ENCODE measurements around the gene DUOX1.
"Not testable (repeated sequence)": the region's sequence is repeated elsewhere in the genome, so short reads cannot be mapped to it uniquely, and the experiment has no call there.

GRCh38 chr15:45082412-45082811, 47.4 kb upstream of the DUOX1 start:
- TF ChIP-seq CTCF (IDR thresholded peaks at IDR 0.05; ENCODE audit: insufficient read depth, low read length, poor library complexity, severe bottlenecking); EZH2phosphoT487 (conservative IDR thresholded peaks at IDR 0.05; ENCODE audit: low read length): not testable (repeated sequence)

All from SU-DHL-6 (cell line).